HepG2 (cell line): Measurements from ENCODE around the gene ZNF618. TPM values are rescaled to one million over a fixed set of nuclear protein-coding genes. Genes with fewer than 3 reads are reported as not detected.

Experiments
- ARID2 ChIP-seq: sonication (generic); formaldehyde crosslinking; IDR thresholded peaks from 2 replicates; pipeline ENCODE4 v1.8.1; 2022; ENCODE audit warnings: mild to moderate bottlenecking, missing genetic modification reagents, borderline replicate concordance
- ATF5 ChIP-seq: sonication (generic); formaldehyde crosslinking; IDR thresholded peaks from 2 replicates; pipeline ENCODE4 v1.4.0; 2020; ENCODE audit warnings: mild to moderate bottlenecking, low read depth, missing genetic modification reagents
- ATF7 ChIP-seq, 2 experiments: fragments of 450-650 bp in 1 of 2; sonication (generic) in 1 of 2; formaldehyde crosslinking in 1 of 2; IDR thresholded peaks; 2 replicates each; pipeline versions ENCODE4 v1.4.0 to v1.6.1; 2016 to 2020; ENCODE audit warnings: antibody characterized with exemption in 1 of 2, mild to moderate bottlenecking in 1 of 2, missing genetic modification reagents in 1 of 2
- BRD4 ChIP-seq: sonication (generic); formaldehyde crosslinking; IDR thresholded peaks from 2 replicates; pipeline ENCODE4 v1.4.0; 2020; ENCODE audit warnings: missing genetic modification reagents
- ERF ChIP-seq: IDR thresholded peaks from 2 replicates; pipeline ENCODE4 v1.6.1; 2018; ENCODE audit warnings: missing biosample characterization, missing genetic modification reagents
- ETV5 ChIP-seq: IDR thresholded peaks from 2 replicates; pipeline ENCODE4 v1.6.1; 2018; ENCODE audit warnings: missing biosample characterization, missing genetic modification reagents, inconsistent platforms, borderline replicate concordance
- GATAD2A ChIP-seq: IDR thresholded peaks from 2 replicates; pipeline ENCODE4 v1.6.1; 2016
- JUND ChIP-seq: sonication (generic); formaldehyde crosslinking; IDR thresholded peaks from 2 replicates; pipeline ENCODE4 v1.8.0; 2022; ENCODE audit warnings: mild to moderate bottlenecking, missing genetic modification reagents
- LBX2 ChIP-seq: sonication (generic); formaldehyde crosslinking; IDR thresholded peaks from 2 replicates; pipeline ENCODE4 v1.5.0; 2020; ENCODE audit warnings: missing genetic modification reagents, mild to moderate bottlenecking, borderline replicate concordance
- MAZ ChIP-seq, 2 experiments: sonication (generic) in 1 of 2; formaldehyde crosslinking in 1 of 2; IDR thresholded peaks; 2 replicates each; pipeline versions ENCODE4 v1.5.0 to v1.6.1; 2012 to 2020; ENCODE audit warnings: low read depth in 2 of 2, mild to moderate bottlenecking in 2 of 2, borderline replicate concordance in 1 of 2, improper control_type of control experiment in 1 of 2, low read length in 1 of 2, missing genetic modification reagents in 1 of 2, moderate library complexity in 1 of 2
- MED13 ChIP-seq: sonication (generic); formaldehyde crosslinking; IDR thresholded peaks from 2 replicates; pipeline ENCODE4 v1.5.0; 2020; ENCODE audit warnings: missing genetic modification reagents
- MZF1 ChIP-seq: sonication (generic); formaldehyde crosslinking; IDR thresholded peaks from 2 replicates; pipeline ENCODE4 v1.8.1; 2023; ENCODE audit warnings: mild to moderate bottlenecking, missing genetic modification reagents, borderline replicate concordance
- NCOA5 ChIP-seq: sonication (generic); formaldehyde crosslinking; IDR thresholded peaks from 2 replicates; pipeline ENCODE4 v1.4.0; 2020; ENCODE audit warnings: missing genetic modification reagents
- PRDM15 ChIP-seq: sonication (generic); formaldehyde crosslinking; IDR thresholded peaks from 2 replicates; pipeline ENCODE4 v1.4.0; 2020; ENCODE audit warnings: missing genetic modification reagents
- SMAD1 ChIP-seq: sonication (generic); formaldehyde crosslinking; IDR thresholded peaks from 2 replicates; pipeline ENCODE4 v1.4.0; 2020; ENCODE audit warnings: missing genetic modification reagents, low read depth, mild to moderate bottlenecking, borderline replicate concordance
- SMARCE1 ChIP-seq: fragments of 450-650 bp; IDR thresholded peaks from 2 replicates; pipeline ENCODE4 v1.6.1; 2017; ENCODE audit warnings: borderline replicate concordance
- SRSF4 ChIP-seq: fragments of 200-400 bp; formaldehyde crosslinking; IDR thresholded peaks from one replicate; pipeline ENCODE4 v1.6.1; 2018; ENCODE audit warnings: mild to moderate bottlenecking, low read depth, low read length, moderate library complexity; ENCODE audit not compliant: poor library complexity, severe bottlenecking
- TOE1 ChIP-seq: sonication (generic); formaldehyde crosslinking; IDR thresholded peaks from 2 replicates; pipeline ENCODE4 v1.4.0; 2020; ENCODE audit warnings: mild to moderate bottlenecking, missing genetic modification reagents
- ZFX ChIP-seq: sonication (generic); formaldehyde crosslinking; IDR thresholded peaks from 2 replicates; pipeline ENCODE4 v1.4.0; 2020; ENCODE audit warnings: mild to moderate bottlenecking, low read depth, missing genetic modification reagents, moderate library complexity
- ZMYM4 ChIP-seq: sonication (generic); formaldehyde crosslinking; IDR thresholded peaks from 2 replicates; pipeline ENCODE4 v1.8.1; 2023; ENCODE audit warnings: mild to moderate bottlenecking, missing genetic modification reagents
- ZNF101 ChIP-seq: sonication (generic); formaldehyde crosslinking; IDR thresholded peaks from 2 replicates; pipeline ENCODE4 v1.4.0; 2020; ENCODE audit warnings: mild to moderate bottlenecking, low read depth, missing genetic modification reagents, borderline replicate concordance
- ZNF530 ChIP-seq: sonication (generic); formaldehyde crosslinking; IDR thresholded peaks from 2 replicates; pipeline ENCODE4 v1.5.0; 2020; ENCODE audit warnings: low read depth, mild to moderate bottlenecking, missing genetic modification reagents
- ZNF713 ChIP-seq: sonication (generic); formaldehyde crosslinking; IDR thresholded peaks from 2 replicates; pipeline ENCODE4 v1.4.0; 2020; ENCODE audit warnings: mild to moderate bottlenecking, missing genetic modification reagents
- ZNF761 ChIP-seq: sonication (generic); formaldehyde crosslinking; conservative IDR thresholded peaks from 2 replicates; pipeline ENCODE4 v1.4.0; 2020; ENCODE audit warnings: mild to moderate bottlenecking, missing genetic modification reagents
- ZNF788 ChIP-seq: sonication (generic); formaldehyde crosslinking; IDR thresholded peaks from 2 replicates; pipeline ENCODE4 v1.5.0; 2020; ENCODE audit warnings: mild to moderate bottlenecking, missing genetic modification reagents, borderline replicate concordance
- ZNF792 ChIP-seq: IDR thresholded peaks from 2 replicates; pipeline ENCODE4 v1.6.1; 2016
- ZSCAN12 ChIP-seq: sonication (generic); formaldehyde crosslinking; IDR thresholded peaks from 2 replicates; pipeline ENCODE4 v1.9.0; 2021; ENCODE audit warnings: mild to moderate bottlenecking, missing genetic modification reagents
- ZSCAN29 ChIP-seq: sonication (generic); formaldehyde crosslinking; conservative IDR thresholded peaks from 2 replicates; pipeline ENCODE4 v1.4.0; 2020; ENCODE audit warnings: mild to moderate bottlenecking, missing genetic modification reagents
- polyA plus RNA-seq, 8 experiments: library from polyadenylated mRNA; depleted of rRNA in 3 of 8; stranded (reverse) in 7 of 8; unstranded in 1 of 8; fragments of >200 nt; fragmentation: Illumina TruSeq in 4 of 8; extraction: Trizol in 4 of 8; gene quantifications; 2 replicates each; pipeline versions ENCODE4 v1.2.1 to v1.2.3, GENCODE V29; 2011 to 2016; ENCODE audit warnings: low read depth in 4 of 8, missing spikeins in 1 of 8, mixed read lengths in 1 of 8; ENCODE audit not compliant: insufficient read depth in 1 of 8
- total RNA-seq, 5 experiments: library from RNA; depleted of rRNA; stranded (reverse); fragments of >200 nt; fragmentation: Illumina TruSeq; extraction: Trizol; gene quantifications; 2 replicates each; pipeline ENCODE4 v1.2.3, GENCODE V29; 2016; ENCODE audit warnings: low read depth in 1 of 5

Gene ZNF618
- total and polyA plus RNA-seq, 2 of the 13 experiments (the other 11 are each of a cell fraction or from before 2014, with no cell fraction given) = 0.07 TPM

- no peak for TF ChIP-seq SMARCE1
- TF ChIP-seq MZF1 (CRISPR knock-in tag) = no peak
- no peak for TF ChIP-seq ZNF788 (CRISPR knock-in tag)
- TF ChIP-seq PRDM15 (CRISPR knock-in tag) = no peak
- TF ChIP-seq SMAD1 (CRISPR knock-in tag) = no peak
- TF ChIP-seq ERF = no peak; the same call in 1 of the 2 replicates
- TF ChIP-seq ATF5 (CRISPR knock-in tag) = 0 out of 2 replicates have a peak, but pooled peaks have one; percentile 46
- no peak; the same call in 1 of the 2 replicates for TF ChIP-seq ZMYM4
- TF ChIP-seq ZSCAN12 (CRISPR knock-in tag) = no peak
- no peak for TF ChIP-seq JUND
- no peak for TF ChIP-seq NCOA5 (CRISPR knock-in tag)
- TF ChIP-seq BRD4 (CRISPR knock-in tag) = no peak
- no peak for TF ChIP-seq SRSF4
- no peak for TF ChIP-seq MAZ (IDR thresholded peaks at IDR 0.05; ENCODE audit: borderline replicate concordance, low read depth, low read length)
- TF ChIP-seq MAZ (CRISPR knock-in tag; IDR thresholded peaks at IDR 0.05; ENCODE audit: low read depth) = no peak
- TF ChIP-seq ZSCAN29 (CRISPR knock-in tag) = no peak
- TF ChIP-seq ZNF101 = no peak
- no peak for TF ChIP-seq ZNF792 (CRISPR knock-in tag)
- TF ChIP-seq MED13 (CRISPR knock-in tag) = no peak
- TF ChIP-seq ZFX = peak; percentile 35
- TF ChIP-seq ATF7 (IDR thresholded peaks at IDR 0.05) = no peak
- no peak for TF ChIP-seq ATF7 (CRISPR knock-in tag; IDR thresholded peaks at IDR 0.05)
- 0 out of 2 replicates have a peak, but pooled peaks have one; percentile 50 for TF ChIP-seq ZNF761 (CRISPR knock-in tag)
- TF ChIP-seq ETV5 (CRISPR knock-in tag) = peak; percentile 57; the same call in 1 of the 2 replicates
- TF ChIP-seq TOE1 (CRISPR knock-in tag) = no peak
- 0 out of 2 replicates have a peak, but pooled peaks have one; percentile 13 for TF ChIP-seq LBX2 (CRISPR knock-in tag)
- TF ChIP-seq ARID2 (CRISPR knock-in tag) = no peak
- 0 out of 2 replicates have a peak, but pooled peaks have one; percentile 29 for TF ChIP-seq GATAD2A (CRISPR knock-in tag)
- no peak for TF ChIP-seq ZNF713 (CRISPR knock-in tag)
- TF ChIP-seq ZNF530 (CRISPR knock-in tag) = no peak
Measured at GRCh38 chr9:114058688-114059046, 182.6 kb downstream of the ZNF618 start (continued).
